HEK293T (cell line): ENCODE data around the gene DTNB.
"Not testable (repeated sequence)": the region's sequence is repeated elsewhere in the genome, so short reads cannot be mapped to it uniquely, and the experiment has no call there.

Experiments
- CTCF ChIA-PET: fragments of 350-600 bp; formaldehyde crosslinking; extraction: SDS; loops from one replicate; lab custom pipeline; 2021; ENCODE audit warnings: antibody characterized with exemption, inconsistent platforms; lab: Yijun Ruan, JAX
- POLR2A ChIA-PET: fragments of 350-600 bp; formaldehyde crosslinking; extraction: SDS; loops from one replicate; lab custom pipeline; 2020; ENCODE audit warnings: antibody characterized with exemption, inconsistent platforms; lab: Yijun Ruan, JAX
- DNase-seq: peaks from one replicate; pipeline ENCODE4 v3.0.0; 2012; ENCODE audit warnings: mixed read lengths; ENCODE audit errors: extremely low spot score
- ARNT ChIP-seq: fragments of 450-650 bp; IDR thresholded peaks from 2 replicates; pipeline ENCODE4 v1.6.1; 2017; ENCODE audit warnings: mild to moderate bottlenecking
- BHLHE40 ChIP-seq: fragments of 450-650 bp; IDR thresholded peaks from 2 replicates; pipeline ENCODE4 v1.6.1; 2016; ENCODE audit warnings: mild to moderate bottlenecking, moderate library complexity, borderline replicate concordance
- CTBP1 ChIP-seq: fragments of 450-650 bp; IDR thresholded peaks from 2 replicates; pipeline ENCODE4 v1.6.1; 2016; ENCODE audit warnings: borderline replicate concordance
- ELF4 ChIP-seq: fragments of 450-650 bp; IDR thresholded peaks from 2 replicates; pipeline ENCODE4 v1.6.1; 2017; ENCODE audit warnings: antibody characterized with exemption
- FOXA1 ChIP-seq: fragments of 450-650 bp; IDR thresholded peaks from 2 replicates; pipeline ENCODE4 v1.6.1; 2016; ENCODE audit warnings: mild to moderate bottlenecking
- FOXK2 ChIP-seq: fragments of 450-650 bp; IDR thresholded peaks from 2 replicates; pipeline ENCODE4 v1.6.1; 2016; ENCODE audit warnings: mild to moderate bottlenecking
- FOXM1 ChIP-seq: fragments of 450-650 bp; IDR thresholded peaks from 2 replicates; pipeline ENCODE4 v1.6.1; 2017; ENCODE audit warnings: mild to moderate bottlenecking, borderline replicate concordance
- HDGF ChIP-seq: fragments of 450-650 bp; IDR thresholded peaks from 2 replicates; pipeline ENCODE4 v1.6.1; 2017; ENCODE audit warnings: antibody characterized with exemption, borderline replicate concordance
- L3MBTL2 ChIP-seq: fragments of 450-650 bp; conservative IDR thresholded peaks from 2 replicates; pipeline ENCODE4 v1.6.1; 2016; ENCODE audit warnings: mild to moderate bottlenecking
- LEF1 ChIP-seq: fragments of 450-650 bp; IDR thresholded peaks from 2 replicates; pipeline ENCODE4 v1.6.1; 2017; ENCODE audit warnings: mild to moderate bottlenecking, borderline replicate concordance
- NFRKB ChIP-seq: fragments of 450-650 bp; IDR thresholded peaks from 2 replicates; pipeline ENCODE4 v1.6.1; 2016; ENCODE audit warnings: mild to moderate bottlenecking, moderate library complexity
- PKNOX1 ChIP-seq: fragments of 450-650 bp; IDR thresholded peaks from 2 replicates; pipeline ENCODE4 v1.6.1; 2016
- SP1 ChIP-seq: fragments of 450-650 bp; IDR thresholded peaks from 2 replicates; pipeline ENCODE4 v1.6.1; 2017
- SUZ12 ChIP-seq: fragments of 450-650 bp; IDR thresholded peaks from 2 replicates; pipeline ENCODE4 v1.6.1; 2016; ENCODE audit warnings: mild to moderate bottlenecking
- TARDBP ChIP-seq: fragments of 450-650 bp; IDR thresholded peaks from 2 replicates; pipeline ENCODE4 v1.6.1; 2016
- ZNF384 ChIP-seq: fragments of 450-650 bp; IDR thresholded peaks from 2 replicates; pipeline ENCODE4 v1.6.1; 2016

The DTNB gene

GRCh38 chr2:25561136-25561850, 112.1 kb downstream of the DTNB start:
- ChIA-PET POLR2A (no interaction called here), CTCF (no interaction called here)
- TF ChIP-seq SUZ12 (no peak), CTBP1 (no peak), LEF1 (no peak), TARDBP (no peak), FOXM1 (no peak), L3MBTL2 (no peak), ELF4 (no peak)
- no peak for DNase-seq

- TF ChIP-seq PKNOX1 = no peak
- POLR2A ChIA-PET = no interaction called here
- CTCF ChIA-PET = interaction anchor here (0.6 kb wide), 1 partner anchor 12 kb away, joined by 3 read pairs; no protein-coding TSS in a partner anchor
- no peak for DNase-seq
Observed at GRCh38 chr2:25559148-25559547, 114.2 kb downstream of the DTNB start.

- no peak for DNase-seq
- TF ChIP-seq ELF4 (no peak), TARDBP (no peak), LEF1 (no peak), BHLHE40 (no peak), HDGF (no peak), PKNOX1 (no peak), FOXM1 (no peak), FOXK2 (no peak), SUZ12 (no peak), CTBP1 (no peak), L3MBTL2 (no peak)
- CTCF ChIA-PET = no interaction called here
- POLR2A ChIA-PET = no interaction called here
Observed at GRCh38 chr2:25558262-25558661, 115.1 kb downstream of the DTNB start.

- CTCF ChIA-PET = no interaction called here
- DNase-seq = no peak
- no peak for TF ChIP-seq SP1
- no peak for TF ChIP-seq BHLHE40
- no peak for TF ChIP-seq LEF1
- TF ChIP-seq SUZ12 = no peak
- no peak for TF ChIP-seq TARDBP
- TF ChIP-seq FOXA1 = no peak
- no peak for TF ChIP-seq FOXK2
- TF ChIP-seq FOXM1 = no peak
- no peak for TF ChIP-seq PKNOX1
- no peak for TF ChIP-seq ELF4
- TF ChIP-seq CTBP1 = no peak
- no peak for TF ChIP-seq HDGF
- TF ChIP-seq L3MBTL2 = no peak
- TF ChIP-seq NFRKB = no peak
- no peak for TF ChIP-seq ZNF384
- TF ChIP-seq ARNT = no peak
- POLR2A ChIA-PET = no interaction called here
Observed at GRCh38 chr2:25557179-25558036, 116.0 kb downstream of the DTNB start.

- no peak for TF ChIP-seq FOXM1
- TF ChIP-seq PKNOX1 = no peak
- no peak for TF ChIP-seq L3MBTL2
- no peak for TF ChIP-seq FOXA1
- no peak for TF ChIP-seq LEF1
- no peak for TF ChIP-seq TARDBP
- no peak for TF ChIP-seq ELF4
- TF ChIP-seq FOXK2 = no peak
- TF ChIP-seq SUZ12 = no peak
- TF ChIP-seq CTBP1 = no peak
- no peak for TF ChIP-seq HDGF
- no peak for TF ChIP-seq SP1
- ChIA-PET POLR2A (no interaction called here), CTCF (no interaction called here)
- no peak for DNase-seq
Observed at GRCh38 chr2:25552318-25552717, 121.1 kb downstream of the DTNB start.

- DNase-seq = no peak
- no peak for TF ChIP-seq SP1
- TF ChIP-seq FOXK2 = no peak
- TF ChIP-seq LEF1 = no peak
- TF ChIP-seq NFRKB = no peak
- no peak for TF ChIP-seq FOXA1
- TF ChIP-seq ZNF384 = no peak
- TF ChIP-seq ELF4 = no peak
- TF ChIP-seq BHLHE40 = no peak
- TF ChIP-seq FOXM1 = no peak
- no peak for TF ChIP-seq CTBP1
- TF ChIP-seq L3MBTL2 = no peak
- TF ChIP-seq TARDBP = no peak
- TF ChIP-seq PKNOX1 = no peak
- TF ChIP-seq SUZ12 = no peak
- no peak for TF ChIP-seq ARNT
- no peak for TF ChIP-seq HDGF
- CTCF ChIA-PET = no interaction called here
- POLR2A ChIA-PET = no interaction called here
Observed at GRCh38 chr2:25551316-25551715, 122.1 kb downstream of the DTNB start.

- CTCF ChIA-PET, DNase-seq, POLR2A ChIA-PET: not testable (repeated sequence)
Observed at GRCh38 chr2:25549571-25549970, 123.8 kb downstream of the DTNB start.
